ENCODE measurements around the gene DLG4. TPM values are rescaled to one million over a fixed set of nuclear protein-coding genes. Genes with fewer than 3 reads are reported as not detected.

DLG4 gene
- total RNA-seq, 2 donors from 2014 or later, result 3.6 to 9.3 TPM

DNA sequence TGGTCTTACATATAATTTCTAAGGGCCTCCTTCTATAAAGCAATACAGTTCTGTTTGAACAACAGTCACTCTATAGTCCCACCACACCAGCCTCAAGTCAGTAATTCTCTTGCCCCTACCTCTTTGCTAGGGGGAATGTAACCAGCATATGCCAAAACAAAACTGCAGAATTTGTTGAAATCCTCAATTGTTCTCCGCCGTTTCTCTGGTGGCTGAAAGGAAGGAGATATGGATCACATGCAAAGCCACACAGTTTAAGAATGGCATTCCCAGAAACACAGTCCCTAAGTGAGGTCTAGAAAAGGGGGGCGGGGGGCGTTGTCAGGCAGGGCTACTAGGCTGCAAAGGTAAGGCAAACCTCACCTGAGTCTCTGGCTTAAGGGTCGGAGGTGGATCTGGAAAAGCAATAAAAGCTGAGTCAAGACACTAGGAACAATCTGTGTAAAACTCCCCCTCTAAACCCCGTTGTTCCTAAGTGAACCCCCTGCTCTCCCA is 17.7 kb upstream of the DLG4 start:
- WGBS, 2 donors, result 15 to 20% methylated on average over 6 of the region's 6 CpGs
- no peaks in the 10 kb centered on the region for H3K27me3 ChIP-seq
- H3K4me3 ChIP-seq, result no peak overlapping the region
- H3K27ac ChIP-seq, result peak overlapping the region; percentile 78 to 93 (median 87)
- peaks cover 65% of the 10 kb centered on the region for H3K4me1 ChIP-seq
- H3K36me3 ChIP-seq (replicated peaks in 1 of 2; ENCODE audit: insufficient read depth in 1 of 2, low read depth in 2 of 2), result peaks cover 0 to 2% of the 10 kb centered on the region in 2 donors
- intact Hi-C loops (cut with DNase I), result no loop called here
- ATAC-seq, result no peak
- DNase-seq, result no peak
- TF ChIP-seq CTCF (IDR thresholded peaks at IDR 0.05) (no peak), POLR2A (IDR thresholded peaks at IDR 0.05) (peak in 2 of 3 donors; percentile 17 to 34)
- H3K9me3 ChIP-seq, result no peaks in the 10 kb centered on the region

DNA sequence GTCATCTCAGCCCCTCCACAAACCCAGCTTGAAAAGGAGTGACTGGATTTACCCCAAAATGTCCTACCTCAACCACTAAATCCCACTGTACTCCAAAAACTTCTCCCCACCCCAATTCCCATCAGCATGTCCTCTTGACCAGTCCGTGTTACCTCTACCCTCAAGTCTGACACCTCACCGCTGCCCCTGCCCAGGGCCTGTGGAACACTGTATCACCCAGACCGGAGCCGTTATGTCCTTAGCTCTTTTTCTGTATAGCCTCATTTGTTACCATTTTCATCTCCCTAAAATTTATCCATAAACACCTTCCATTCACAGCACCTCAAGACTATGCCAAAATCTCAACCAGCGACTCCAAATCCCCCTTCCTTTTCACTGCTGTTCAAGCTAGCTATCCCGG is 17.2 kb upstream of the DLG4 start:
- 78 to 82% methylated on average over 6 of the region's 6 CpGs for WGBS, 2 donors
- no peak overlapping the region for H3K4me3 ChIP-seq

DNA sequence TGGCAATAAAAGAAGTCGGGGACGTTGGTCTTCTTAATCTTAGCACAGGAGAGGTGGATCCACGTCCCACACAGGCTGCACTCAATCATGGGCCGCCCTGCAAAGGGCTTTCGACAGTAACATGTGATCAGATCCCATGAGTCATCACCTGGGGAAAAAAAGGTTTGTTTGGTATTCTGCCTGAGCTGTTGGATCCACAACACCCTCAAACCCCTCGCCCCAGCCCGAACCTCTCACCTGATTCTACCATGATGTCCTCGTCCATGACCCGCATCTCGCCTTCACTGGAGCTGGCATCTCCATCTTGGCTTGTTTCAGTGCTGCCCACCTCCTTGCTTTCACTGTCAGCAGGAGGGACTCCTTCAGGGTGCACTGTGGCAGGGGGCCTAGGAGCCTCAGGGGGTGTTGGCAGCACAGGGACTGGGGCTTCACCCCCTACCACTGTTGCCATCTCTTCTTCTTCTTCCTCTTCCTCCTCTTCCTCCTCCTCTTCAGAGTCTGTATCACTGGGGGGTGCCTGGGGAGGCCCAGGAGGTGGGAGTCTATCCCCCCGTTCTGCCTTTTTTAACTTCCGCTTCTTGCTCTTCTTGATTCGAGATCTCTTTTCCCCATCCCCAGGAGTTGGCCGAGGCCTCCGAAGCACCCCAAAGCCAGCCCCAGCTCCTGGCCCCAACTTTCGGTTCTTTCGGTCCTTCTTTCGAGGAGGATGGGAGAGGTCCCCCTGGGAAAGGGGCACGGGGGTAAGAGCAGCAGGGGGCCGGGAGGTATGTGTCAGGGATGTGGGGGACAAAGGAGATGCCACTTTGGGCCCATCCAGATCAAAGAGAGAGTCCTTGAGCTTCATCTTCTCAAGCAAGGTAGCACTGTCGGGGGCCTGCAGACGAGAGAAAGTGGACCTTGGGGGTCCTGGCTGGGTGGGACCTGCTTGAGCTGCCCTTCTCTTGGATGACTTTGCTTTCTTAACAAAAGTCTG is 16.3 kb upstream of the DLG4 start:
- 78 to 80% methylated on average over 18 to 22 of the region's 22 CpGs for WGBS, 2 donors
- Histone ChIP-seq H3K9me3 (no peaks in the 10 kb centered on the region), H3K36me3 (replicated peaks in 1 of 2; ENCODE audit: insufficient read depth in 1 of 2, low read depth in 2 of 2) (peaks cover 0 to 2% of the 10 kb centered on the region in 2 donors), H3K27me3 (no peaks in the 10 kb centered on the region), H3K4me3 (no peak overlapping the region), H3K27ac (peak overlapping the region in 3 of 4 donors; percentile 57 to 85 (median 83)), H3K4me1 (peaks cover 68% of the 10 kb centered on the region)
- no peak for TF ChIP-seq POLR2A (IDR thresholded peaks at IDR 0.05)
- TF ChIP-seq CTCF (IDR thresholded peaks at IDR 0.05), result no peak
- intact Hi-C loops (cut with DNase I), result no loop called here
- DNase-seq (peak in 1 of 4 donors; percentile 56), ATAC-seq (no peak)

More for the DNA sequence above, 17.2 kb upstream of the DLG4 start:
- DNase-seq, result no peak
- intact Hi-C loops (cut with DNase I), result no loop called here
- Histone ChIP-seq H3K27ac (peak overlapping the region; percentile 78 to 93 (median 87)), H3K4me1 (peaks cover 70% of the 10 kb centered on the region), H3K36me3 (replicated peaks in 1 of 2; ENCODE audit: insufficient read depth in 1 of 2, low read depth in 2 of 2) (peaks cover 0 to 2% of the 10 kb centered on the region in 2 donors), H3K27me3 (no peaks in the 10 kb centered on the region), H3K9me3 (no peaks in the 10 kb centered on the region)
- TF ChIP-seq CTCF (IDR thresholded peaks at IDR 0.05) (no peak), POLR2A (IDR thresholded peaks at IDR 0.05) (no peak)
- no peak for ATAC-seq

DNA sequence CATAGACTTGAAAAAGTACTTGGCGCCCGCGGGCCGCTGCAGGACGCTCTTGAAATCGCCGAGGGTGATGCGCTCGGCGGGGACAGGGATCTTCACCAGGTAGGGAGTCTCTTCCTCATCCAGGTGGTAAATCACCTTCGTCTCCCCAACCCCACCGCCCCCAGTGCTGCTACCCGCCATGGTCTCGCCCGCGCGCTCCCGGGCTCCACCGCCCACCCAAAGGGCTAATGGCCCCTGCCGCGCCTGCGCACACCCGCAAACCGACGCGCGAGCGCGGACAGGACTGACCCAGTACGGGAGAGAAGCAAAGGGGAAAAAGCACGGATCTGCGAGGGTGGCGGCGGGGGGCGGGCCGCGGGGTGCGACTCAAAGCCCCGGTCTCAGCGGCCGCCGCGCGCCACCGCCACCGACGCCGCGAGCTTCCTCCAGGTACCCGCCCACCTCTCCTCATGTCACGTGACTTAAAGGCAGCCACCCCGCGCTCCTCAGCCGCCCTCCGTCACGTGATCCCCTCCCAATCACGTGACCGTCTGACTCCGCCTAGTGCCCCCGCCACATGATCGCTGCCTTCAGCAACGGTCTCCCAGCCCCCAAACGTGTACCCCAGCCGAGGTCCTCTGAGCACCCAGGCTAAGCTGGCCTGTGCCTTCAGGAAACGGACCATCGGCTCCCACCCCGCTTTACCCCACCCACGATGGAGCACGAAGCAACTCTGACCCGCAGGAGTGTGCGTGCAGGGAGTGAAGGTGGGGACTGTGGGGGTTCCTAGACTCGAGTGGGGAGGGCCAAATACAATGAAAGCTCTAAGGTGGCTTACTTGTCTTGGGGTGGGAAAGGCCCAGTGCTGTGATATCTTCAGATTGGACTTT is 14.7 kb upstream of the DLG4 start, which contains the start of gene DVL2:
Gene DVL2 (minus strand): TSS at position 435 of the 869 bp plus-strand sequence. CDS start 255 bp downstream, at position 180.
- Histone ChIP-seq H3K27ac (peak within 1 kb of the TSS; percentile 57 to 85 (median 72)), H3K27me3 (no peaks in the 10 kb centered on the region), H3K4me3 (peak within 1 kb of the TSS; percentile 39 to 81), H3K4me1 (peaks cover 54% of the 10 kb centered on the region), H3K36me3 (replicated peaks in 1 of 2; ENCODE audit: insufficient read depth in 1 of 2, low read depth in 2 of 2) (peaks cover 0 to 5% of the 10 kb centered on the region in 2 donors), H3K9me3 (no peaks in the 10 kb centered on the region)
- WGBS, 2 donors, result 0% methylated on average over 34 to 71 of the region's 72 CpGs
- TF ChIP-seq CTCF (IDR thresholded peaks at IDR 0.05) (peak in 2 of 7 experiments; percentile 11 to 33), POLR2A (IDR thresholded peaks at IDR 0.05) (peak in 2 of 3 donors; percentile 69 to 73)
- DNase-seq (peak; percentile 95 to 97 (median 96)), ATAC-seq (peak; percentile 67)
- intact Hi-C loops (cut with DNase I), result no loop called here

All from body of pancreas (tissue), 4 donors.